ENCODE data around the gene GRIN3B. TPM values are rescaled to one million over a fixed set of nuclear protein-coding genes. Genes with fewer than 3 reads are reported as not detected.

Gene GRIN3B
- total RNA-seq, 1 experiment from 2014 or later, result not detected

GRCh38 chr19:964116-964520, 36.1 kb upstream of the GRIN3B start:
- DNase-seq (ENCODE audit: low spot score), result no peak

DNA sequence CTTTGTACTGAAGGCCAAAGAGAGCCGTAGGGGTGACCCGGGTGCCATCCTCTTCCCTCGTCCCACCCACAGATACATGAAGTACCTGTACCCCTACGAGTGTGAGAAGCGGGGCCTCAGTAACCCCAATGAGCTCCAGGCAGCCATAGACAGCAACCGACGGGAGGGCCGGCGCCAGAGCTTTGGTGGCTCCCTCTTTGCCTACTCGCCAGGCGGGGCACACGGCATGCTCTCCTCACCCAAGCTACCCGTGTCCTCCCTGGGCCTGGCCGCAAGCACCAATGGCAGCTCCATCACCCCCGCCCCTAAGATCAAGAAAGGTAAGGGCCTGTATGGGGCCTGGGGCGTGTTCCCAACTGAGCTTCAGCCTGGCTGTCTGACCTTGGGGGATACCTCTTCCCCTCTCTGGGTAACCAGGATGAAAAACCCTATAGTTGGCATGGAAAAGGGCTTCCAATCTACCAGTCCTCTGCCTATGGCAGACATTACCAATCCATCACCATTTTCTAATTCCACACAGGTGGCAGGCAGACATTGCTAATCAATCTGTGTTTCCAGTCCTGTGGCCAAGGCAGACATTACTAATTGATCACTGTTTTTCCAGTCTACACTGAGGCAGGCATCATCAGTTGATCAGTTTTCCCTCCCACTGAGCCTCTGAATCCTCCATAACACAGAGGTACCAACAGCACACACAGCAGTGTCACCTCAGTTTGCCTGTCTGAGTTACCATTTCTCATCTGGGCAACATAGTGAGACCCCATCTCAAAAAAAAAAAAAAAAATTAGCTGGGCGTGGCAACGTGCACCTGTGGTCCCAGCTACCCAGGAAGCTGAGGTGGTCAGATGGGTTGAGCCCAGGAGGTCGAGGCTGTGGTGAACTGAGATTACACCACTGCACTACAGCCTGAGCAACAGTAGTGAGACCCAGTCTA, 35.2 kb upstream of the GRIN3B start:
- DNase-seq (ENCODE audit: low spot score), result no peak

DNA sequence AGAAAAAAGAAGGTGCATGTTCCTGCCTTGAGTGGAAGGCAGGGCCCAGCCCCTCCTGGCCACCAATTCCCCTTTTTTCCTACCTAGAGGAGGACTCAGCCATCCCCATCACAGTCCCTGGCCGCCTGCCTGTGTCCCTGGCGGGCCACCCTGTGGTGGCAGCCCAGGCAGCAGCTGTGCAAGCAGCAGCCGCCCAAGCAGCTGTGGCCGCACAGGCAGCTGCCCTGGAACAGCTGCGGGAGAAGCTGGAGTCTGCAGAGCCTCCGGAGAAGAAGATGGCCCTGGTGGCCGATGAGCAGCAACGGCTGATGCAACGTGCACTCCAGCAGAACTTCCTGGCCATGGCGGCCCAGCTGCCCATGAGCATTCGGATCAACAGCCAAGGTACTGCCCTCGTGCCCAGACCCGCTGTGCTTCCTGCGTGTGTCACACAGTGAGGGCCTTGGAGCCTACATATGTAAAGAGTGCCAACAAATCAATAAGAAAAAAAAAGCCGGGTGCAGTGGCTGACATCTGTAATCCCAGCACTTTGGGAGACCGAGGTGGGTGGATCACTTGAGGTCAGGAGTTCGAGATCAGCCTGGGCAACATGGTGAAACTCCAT, 33.6 kb upstream of the GRIN3B start:
- no peak for DNase-seq (ENCODE audit: low spot score)

- DNase-seq (ENCODE audit: low spot score), result no peak
Observed at GRCh38 chr19:970695-971094, 29.5 kb upstream of the GRIN3B start.

- DNase-seq (ENCODE audit: low spot score), result no peak
Observed at GRCh38 chr19:971795-972194, 28.4 kb upstream of the GRIN3B start.

DNA sequence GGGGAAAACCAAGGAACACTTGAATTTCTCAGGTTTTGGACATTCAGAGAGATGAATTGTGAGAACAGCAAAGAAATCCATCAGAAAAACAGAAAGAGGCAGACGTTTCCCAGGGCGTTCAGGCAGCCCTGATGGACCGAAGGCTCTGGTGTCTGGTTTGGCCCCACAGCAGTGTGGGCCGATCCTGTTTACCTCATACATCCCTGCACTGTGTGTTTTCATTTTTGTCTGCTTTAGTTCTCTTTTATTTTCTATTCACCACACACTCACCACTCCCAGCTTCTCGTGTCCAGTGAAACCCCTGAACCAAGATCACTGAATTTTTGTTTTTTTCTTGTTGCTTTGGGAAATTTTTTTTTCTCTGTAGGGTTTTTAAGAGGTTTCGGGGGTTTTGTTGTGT, 27.9 kb upstream of the GRIN3B start:
- no peak for DNase-seq (ENCODE audit: low spot score)

- DNase-seq (ENCODE audit: low spot score), result no peak
Observed at GRCh38 chr19:973726-974563, 26.3 kb upstream of the GRIN3B start.

DNA sequence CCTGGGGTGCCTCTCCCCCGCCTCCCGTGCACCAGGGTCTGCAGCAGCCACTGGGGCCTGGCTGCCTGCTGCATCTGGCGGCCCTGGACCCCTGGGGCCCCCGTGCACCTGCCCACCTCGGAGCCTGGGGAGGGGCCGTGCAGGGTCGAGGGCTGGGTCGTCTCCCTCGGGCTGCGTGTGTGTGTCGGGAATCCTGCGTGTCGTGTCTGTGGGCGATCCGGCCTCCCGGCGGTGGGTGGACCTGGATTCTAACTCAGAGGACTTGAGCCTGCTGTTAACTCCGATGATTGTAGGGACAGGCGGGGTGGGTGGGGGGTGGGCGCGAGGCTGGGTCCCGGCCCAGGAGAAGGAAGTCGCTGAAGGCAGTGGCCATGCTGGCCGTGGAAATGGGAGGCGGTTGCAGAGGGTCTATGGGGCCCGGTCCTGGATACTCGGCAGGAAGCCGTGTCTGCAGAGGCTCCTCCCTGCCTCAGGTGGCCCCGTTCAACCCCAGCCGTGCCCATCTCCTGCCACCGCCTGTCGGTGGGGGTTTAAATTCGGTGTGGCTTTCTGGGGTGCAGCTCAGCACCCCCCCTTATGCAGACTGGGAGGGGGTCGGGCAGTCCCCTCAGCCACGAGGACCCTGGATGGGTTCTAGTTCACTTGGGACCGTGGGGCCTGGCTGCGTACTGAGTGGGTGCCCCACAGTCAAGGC, 25.5 kb upstream of the GRIN3B start:
- no peak for DNase-seq (ENCODE audit: low spot score)

DNA sequence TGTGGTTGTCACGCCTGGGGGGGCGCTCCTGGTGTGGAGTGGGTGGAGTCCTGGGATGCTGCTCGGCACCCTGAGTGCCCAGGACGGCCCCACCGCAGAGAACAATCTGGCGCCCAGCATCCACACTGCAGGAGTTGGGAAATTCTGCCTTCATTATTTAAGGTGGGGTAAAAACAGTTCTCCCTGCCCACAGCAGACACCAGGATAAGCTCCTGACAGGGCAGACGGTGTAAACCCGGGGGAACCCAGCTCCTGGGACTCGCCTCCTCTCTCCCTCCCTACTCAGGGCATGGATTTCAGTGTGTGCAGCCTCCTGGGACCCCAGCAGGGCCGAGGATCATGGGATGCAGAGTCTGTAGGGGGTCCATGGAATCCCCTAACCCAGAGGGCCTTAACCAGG, 23.7 kb upstream of the GRIN3B start:
- DNase-seq (ENCODE audit: low spot score), result no peak

- no peak for DNase-seq (ENCODE audit: low spot score)
Observed at GRCh38 chr19:977058-977464, 23.2 kb upstream of the GRIN3B start.

- DNase-seq (ENCODE audit: low spot score), result no peak
Observed at GRCh38 chr19:979318-979741, 20.9 kb upstream of the GRIN3B start.

DNA sequence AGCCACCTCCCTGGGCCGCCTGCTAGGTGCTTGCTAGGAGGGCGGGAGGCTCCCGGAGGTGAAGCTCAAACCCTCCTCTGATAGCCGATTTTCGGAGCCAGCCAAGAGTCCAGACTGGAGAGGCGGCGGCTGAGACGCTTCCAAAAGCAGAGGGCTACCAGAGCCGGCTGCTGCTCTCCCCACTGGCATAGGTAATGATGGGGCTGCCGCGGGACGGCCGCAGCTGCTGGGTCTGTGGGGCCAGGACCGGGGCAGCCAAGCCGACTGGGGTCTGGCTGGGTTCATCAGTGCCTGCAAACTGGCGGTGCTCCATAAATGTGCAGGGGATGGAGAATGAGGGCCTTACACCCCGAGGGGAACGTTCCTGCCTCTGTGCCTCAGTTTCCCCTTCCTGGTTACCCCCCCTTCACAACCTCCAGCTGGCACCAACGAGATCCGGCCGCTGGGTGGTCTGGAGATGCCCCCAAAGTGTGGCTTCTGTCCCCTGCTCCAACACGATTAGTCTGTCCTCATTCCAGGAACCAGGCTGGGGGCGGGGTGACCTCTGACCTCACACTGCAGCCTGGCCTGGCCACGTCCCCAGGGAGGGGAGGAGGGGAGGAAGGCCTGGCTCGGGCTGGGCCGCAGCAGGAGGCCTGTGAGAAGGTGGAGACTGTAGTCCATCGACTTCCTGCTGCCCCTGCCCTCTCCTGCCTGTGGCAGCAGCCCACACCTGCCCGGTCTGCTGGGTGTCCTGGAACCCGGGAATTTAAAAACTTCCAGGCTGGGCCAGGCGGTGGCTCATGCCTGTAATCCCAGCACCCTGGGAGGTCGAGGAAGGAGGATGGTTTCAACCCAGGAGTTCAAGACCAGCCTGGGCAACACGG, 19.9 kb upstream of the GRIN3B start:
- no peak for DNase-seq (ENCODE audit: low spot score)

DNA sequence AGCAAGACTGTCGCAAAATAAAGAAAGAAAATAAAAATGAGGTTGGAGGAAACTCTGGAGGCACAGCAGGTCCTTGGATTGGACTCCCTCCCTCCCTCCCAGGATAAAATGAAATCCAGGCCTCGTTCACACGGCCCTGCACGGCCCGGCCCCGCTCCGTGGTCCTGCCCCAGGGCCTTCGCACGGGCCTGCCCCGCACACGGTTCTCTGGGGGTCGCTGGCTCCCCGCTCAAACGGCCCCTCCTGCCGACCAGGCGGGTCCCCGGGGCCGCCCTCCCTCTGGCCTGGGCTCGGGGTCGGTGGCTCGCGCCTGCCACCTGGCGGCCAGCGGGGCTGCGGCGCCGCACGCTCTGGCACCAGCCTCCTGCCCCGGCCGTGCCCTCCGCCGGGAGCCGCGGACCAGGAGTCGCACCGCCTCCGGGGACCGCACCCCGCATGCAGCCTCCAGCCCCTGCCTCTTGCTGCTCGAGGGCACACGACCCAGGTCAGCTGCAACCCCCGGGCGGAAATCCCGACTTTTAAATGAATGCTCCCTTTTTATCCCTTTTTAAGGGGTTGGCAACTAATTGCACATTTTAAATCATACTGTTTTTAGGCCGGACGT, 17.6 kb upstream of the GRIN3B start:
- peak; percentile 43 for DNase-seq (ENCODE audit: low spot score)

DNA sequence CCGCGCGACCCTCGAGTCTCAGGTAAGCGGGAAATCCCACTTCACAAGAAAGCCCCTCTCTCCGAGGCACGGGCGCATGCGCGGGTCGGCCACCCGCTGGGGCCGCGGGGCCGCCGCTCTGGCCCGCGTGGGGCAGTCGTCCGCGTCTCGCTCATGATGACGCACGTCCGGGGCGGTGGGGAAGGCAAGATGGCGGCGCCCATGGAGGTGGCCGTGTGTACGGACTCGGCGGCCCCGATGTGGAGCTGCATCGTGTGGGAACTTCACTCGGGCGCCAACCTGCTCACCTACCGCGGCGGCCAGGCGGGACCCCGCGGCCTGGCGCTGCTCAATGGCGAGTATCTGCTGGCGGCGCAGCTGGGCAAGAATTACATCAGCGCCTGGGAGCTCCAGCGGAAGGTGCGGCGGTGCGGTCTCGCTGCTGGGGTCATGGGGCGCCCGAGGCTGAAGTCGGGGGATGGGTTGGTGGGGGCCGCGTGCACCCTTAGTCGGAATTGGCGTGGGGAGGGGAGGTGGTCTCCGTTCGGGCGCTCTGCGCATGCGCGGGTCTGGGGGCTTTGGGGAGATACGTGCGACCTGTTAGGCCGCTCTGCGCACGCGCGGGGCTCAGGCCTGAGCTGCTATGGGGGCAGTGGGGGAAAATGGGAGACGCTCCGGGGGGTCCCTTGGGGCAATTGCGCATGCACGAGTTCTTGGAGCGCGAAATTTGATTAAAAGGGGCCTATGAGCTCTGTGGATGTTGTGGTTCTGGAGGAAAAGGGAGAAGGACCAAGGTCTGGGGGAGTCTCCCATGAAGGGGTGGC, 15.9 kb upstream of the GRIN3B start, which contains the start of gene WDR18:
WDR18 (plus strand) TSS at position 181 of the 803 bp plus-strand sequence; CDS start at position 190, 9 bp downstream.
- DNase-seq (ENCODE audit: low spot score), result peak; percentile 86

DNA sequence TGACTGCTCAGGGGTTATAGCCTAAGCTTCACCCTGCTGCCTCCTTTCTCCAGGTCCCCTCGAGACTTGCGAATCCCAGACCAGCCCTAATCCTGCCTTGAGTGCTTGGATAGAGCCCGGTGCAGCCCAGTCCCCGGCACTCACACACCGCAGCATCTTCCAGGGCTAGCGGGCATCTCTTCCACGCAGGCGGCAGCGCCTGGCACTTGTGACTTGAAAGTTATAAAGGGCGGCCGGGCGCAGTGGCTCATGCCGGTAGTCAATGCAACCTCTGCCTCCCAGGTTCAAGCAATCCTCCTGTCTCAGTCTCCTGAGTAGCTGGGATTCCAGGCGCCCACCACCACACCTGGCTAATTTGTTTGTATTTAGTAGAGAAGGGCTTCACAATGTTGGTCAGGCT, 14.1 kb upstream of the GRIN3B start:
- no peak for DNase-seq (ENCODE audit: low spot score)

DNA sequence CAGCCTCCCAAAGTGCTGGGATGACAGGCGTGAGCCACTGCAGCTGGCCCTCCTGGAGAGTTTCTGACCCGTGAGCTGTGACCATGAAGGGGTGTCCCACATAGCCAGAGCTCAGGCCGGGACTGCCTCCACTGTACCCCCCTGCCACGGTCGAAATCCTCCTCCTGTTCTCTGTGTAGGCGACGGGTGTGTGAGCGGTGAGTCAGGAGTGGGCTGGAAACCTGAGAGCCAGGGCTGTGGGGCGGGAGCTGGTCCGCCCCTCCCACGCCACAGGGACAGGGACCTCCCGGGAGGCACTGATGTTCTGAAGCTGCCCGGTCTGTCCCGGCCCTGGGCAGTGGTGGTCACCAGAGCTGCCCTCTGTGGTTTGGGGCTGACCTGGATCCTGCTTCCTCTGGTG, 12.1 kb upstream of the GRIN3B start:
- no peak for DNase-seq (ENCODE audit: low spot score)

- DNase-seq (ENCODE audit: low spot score), result no peak
Observed at GRCh38 chr19:988510-988909, 11.7 kb upstream of the GRIN3B start.

DNA sequence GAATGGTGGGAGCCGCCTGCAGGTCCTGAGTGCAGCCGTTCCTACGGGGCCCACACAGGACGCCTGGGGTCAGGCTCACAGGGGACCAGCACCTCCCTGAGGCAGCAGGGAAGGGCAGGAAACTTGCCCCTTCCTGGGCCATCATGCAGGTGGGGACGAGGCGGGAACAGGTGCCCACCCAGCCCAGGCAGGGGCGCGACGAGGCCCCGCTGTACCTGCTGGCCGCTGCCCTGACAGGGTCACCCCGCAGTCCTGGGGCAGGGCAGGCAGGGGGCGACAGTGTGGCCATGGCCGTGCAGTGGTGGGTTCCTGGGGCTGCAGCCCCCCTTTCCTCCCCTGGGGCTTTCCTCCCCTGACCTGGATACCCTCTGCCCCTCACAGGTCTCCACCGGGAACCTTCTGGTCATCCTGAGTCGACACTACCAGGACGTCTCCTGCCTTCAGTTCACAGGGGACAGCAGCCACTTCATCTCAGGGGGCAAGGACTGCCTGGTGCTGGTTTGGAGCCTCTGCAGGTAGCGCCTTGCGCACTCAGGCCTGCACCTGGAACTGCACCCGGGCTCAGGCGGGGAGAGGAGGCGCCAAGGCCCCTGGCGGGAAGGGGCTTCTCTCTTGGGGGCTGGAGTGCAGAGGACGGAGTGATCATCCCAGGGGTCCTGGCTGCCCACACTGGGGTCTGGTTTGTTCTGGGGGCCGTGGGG, 10.7 kb upstream of the GRIN3B start:
- DNase-seq (ENCODE audit: low spot score), result no peak

DNA sequence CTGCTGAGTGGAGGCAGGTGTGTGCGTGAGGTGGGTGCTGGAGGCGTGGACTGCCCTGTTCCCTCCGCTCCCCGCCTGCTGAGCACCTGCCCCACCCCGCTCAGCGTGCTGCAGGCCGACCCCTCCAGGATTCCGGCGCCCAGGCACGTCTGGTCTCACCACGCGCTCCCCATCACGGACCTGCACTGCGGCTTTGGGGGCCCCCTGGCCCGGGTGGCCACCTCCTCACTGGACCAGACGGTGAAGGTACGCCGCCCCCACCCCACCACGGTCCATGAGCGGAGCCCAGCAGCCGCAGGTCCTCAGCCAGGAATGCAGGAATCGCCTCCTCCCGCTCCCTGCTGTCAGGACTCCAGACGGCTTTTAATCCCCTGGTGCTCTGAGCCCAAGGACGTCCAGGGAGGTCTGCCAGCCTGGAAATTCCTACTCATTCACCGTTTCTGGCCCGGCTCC, 10.1 kb upstream of the GRIN3B start:
- no peak for DNase-seq (ENCODE audit: low spot score)

Measured in H4 (cell line).